Measurements from ENCODE around the gene CRYBG2.

DNA sequence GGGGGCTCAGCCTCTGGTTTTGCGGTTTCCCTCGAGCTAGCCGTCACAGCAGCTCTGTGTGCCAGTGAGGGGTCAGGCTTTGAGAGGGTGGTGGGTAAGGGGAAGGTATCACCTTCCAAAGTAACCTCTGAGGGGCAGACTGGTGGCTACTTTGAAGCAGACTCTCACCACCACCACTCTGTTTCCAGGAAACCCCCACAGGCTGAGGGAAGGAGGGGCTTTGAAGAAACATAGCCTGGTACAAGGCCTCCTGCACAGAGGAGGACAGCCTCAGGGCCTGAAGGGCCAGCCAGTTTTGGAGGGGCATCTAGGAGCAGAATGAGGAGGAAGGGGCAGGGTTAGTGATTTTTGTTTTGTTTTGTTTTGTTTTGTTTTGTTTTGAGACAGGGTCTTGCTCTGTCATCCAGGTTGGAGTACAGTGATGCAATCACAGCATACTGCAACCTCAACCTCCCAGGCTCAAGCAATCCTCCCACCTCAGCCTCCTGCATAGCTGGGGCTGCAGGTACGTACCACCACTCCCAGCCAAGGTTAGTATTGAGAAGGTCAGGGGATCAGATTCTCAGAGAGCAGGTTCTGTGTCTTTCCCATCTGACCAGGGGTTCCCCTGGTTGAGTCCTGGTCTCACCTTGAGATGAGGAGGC lies 35.8 kb upstream of the CRYBG2 start:
- no peak for TF ChIP-seq POLR2A (IDR thresholded peaks at IDR 0.05)
- TF ChIP-seq, protein P1, sequence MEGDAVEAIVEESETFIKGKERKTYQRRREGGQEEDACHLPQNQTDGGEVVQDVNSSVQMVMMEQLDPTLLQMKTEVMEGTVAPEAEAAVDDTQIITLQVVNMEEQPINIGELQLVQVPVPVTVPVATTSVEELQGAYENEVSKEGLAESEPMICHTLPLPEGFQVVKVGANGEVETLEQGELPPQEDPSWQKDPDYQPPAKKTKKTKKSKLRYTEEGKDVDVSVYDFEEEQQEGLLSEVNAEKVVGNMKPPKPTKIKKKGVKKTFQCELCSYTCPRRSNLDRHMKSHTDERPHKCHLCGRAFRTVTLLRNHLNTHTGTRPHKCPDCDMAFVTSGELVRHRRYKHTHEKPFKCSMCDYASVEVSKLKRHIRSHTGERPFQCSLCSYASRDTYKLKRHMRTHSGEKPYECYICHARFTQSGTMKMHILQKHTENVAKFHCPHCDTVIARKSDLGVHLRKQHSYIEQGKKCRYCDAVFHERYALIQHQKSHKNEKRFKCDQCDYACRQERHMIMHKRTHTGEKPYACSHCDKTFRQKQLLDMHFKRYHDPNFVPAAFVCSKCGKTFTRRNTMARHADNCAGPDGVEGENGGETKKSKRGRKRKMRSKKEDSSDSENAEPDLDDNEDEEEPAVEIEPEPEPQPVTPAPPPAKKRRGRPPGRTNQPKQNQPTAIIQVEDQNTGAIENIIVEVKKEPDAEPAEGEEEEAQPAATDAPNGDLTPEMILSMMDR (IDR thresholded peaks at IDR 0.05) = no peak
- TF ChIP-seq POLR2AphosphoS5 (IDR thresholded peaks at IDR 0.05) = no peak
- no peak for TF ChIP-seq EP300 (IDR thresholded peaks at IDR 0.05)
